IMR-90 (cell line): ENCODE data around the gene KIF18A. TPM values are rescaled to one million over a fixed set of nuclear protein-coding genes. Genes with fewer than 3 reads are reported as not detected.

Source experiments
- ATAC-seq: fragments of 200-7000 bp; cut with Tn5 transposase; 2 replicates; pipeline ENCODE4 v1.9.1; 2020; ENCODE audit warnings: low read depth, mild to moderate bottlenecking, moderate library complexity
- BruUV-seq: library from RNA; stranded (reverse); fragments of 400-500 nt; replicated peaks from 2 replicates; lab custom pipeline; 2021; lab: Mats Ljungman, UMichigan
- CTCF ChIA-PET: fragments of 300-600 bp; formaldehyde crosslinking; extraction: SDS; loops from one replicate; lab custom pipeline; 2021; ENCODE audit warnings: antibody characterized with exemption; lab: Yijun Ruan, JAX
- POLR2A ChIA-PET: fragments of 300-600 bp; sonication (Branson Sonifier 250); formaldehyde crosslinking; loops from one replicate; lab custom pipeline; 2022; ENCODE audit warnings: antibody characterized with exemption; ENCODE audit not compliant: unreplicated experiment; lab: Charles Lee
- DNase-seq: peaks from one replicate; pipeline ENCODE4 v3.0.0; 2013
- H2AFZ ChIP-seq: replicated peaks from 2 replicates; pipeline ENCODE3; 2013; ENCODE audit warnings: low read length, mild to moderate bottlenecking; ENCODE audit not compliant: poor library complexity
- H2AK5ac ChIP-seq: 2 replicates; pipeline ENCODE4 v1.6.1; 2013; ENCODE audit warnings: low read depth, low read length, inconsistent platforms
- H2AK9ac ChIP-seq: replicated peaks from 2 replicates; pipeline ENCODE3; 2013; ENCODE audit warnings: mild to moderate bottlenecking, low read depth, low read length, moderate library complexity; ENCODE audit not compliant: poor library complexity
- H2BK120ac ChIP-seq: 2 replicates; pipeline ENCODE4 v1.6.1; 2013; ENCODE audit warnings: low read depth, low read length, inconsistent platforms
- H2BK15ac ChIP-seq: 3 replicates; pipeline ENCODE4 v1.6.1; 2013; ENCODE audit warnings: low read depth, low read length, inconsistent platforms
- H2BK20ac ChIP-seq: 2 replicates; pipeline ENCODE4 v1.6.1; 2013; ENCODE audit warnings: low read depth, mild to moderate bottlenecking, inconsistent platforms, low read length, moderate library complexity
- H2BK5ac ChIP-seq: 2 replicates; pipeline ENCODE4 v1.6.1; 2013; ENCODE audit warnings: mild to moderate bottlenecking, low read depth, low read length, inconsistent platforms; ENCODE audit not compliant: poor library complexity, severe bottlenecking
- H3K14ac ChIP-seq: replicated peaks from 2 replicates; pipeline ENCODE4 v1.6.1; 2013; ENCODE audit warnings: low read depth, low read length, inconsistent platforms
- H3K18ac ChIP-seq: 2 replicates; pipeline ENCODE4 v1.6.1; 2013; ENCODE audit warnings: low read depth, low read length, control low read depth
- H3K23ac ChIP-seq: 2 replicates; pipeline ENCODE4 v1.6.1; 2013; ENCODE audit warnings: low read depth, low read length, inconsistent platforms
- H3K27ac ChIP-seq: 2 replicates; pipeline ENCODE4 v1.5.1; 2013; ENCODE audit warnings: mild to moderate bottlenecking, control low read depth, low read length; ENCODE audit not compliant: insufficient read depth
- H3K27me3 ChIP-seq: 2 replicates; pipeline ENCODE4 v1.6.1; 2013; ENCODE audit warnings: low read length; ENCODE audit not compliant: control insufficient read depth, insufficient read depth
- H3K36me3 ChIP-seq: 2 replicates; pipeline ENCODE4 v1.6.1; 2013; ENCODE audit warnings: low read length, mixed read lengths; ENCODE audit not compliant: control insufficient read depth, insufficient read depth
- H3K4ac ChIP-seq: 2 replicates; pipeline ENCODE4 v1.6.1; 2013; ENCODE audit warnings: low read depth, low read length, inconsistent platforms
- H3K4me1 ChIP-seq: 2 replicates; pipeline ENCODE4 v1.6.1; 2013; ENCODE audit warnings: low read length, mixed read lengths; ENCODE audit not compliant: control insufficient read depth, insufficient read depth
- H3K4me2 ChIP-seq: 2 replicates; pipeline ENCODE4 v1.6.1; 2013; ENCODE audit warnings: low read depth, mild to moderate bottlenecking, control low read depth, low read length, moderate library complexity
- H3K4me3 ChIP-seq: 2 replicates; pipeline ENCODE4 v1.5.1; 2013; ENCODE audit warnings: low read depth, mild to moderate bottlenecking, control low read depth, low read length, moderate library complexity; ENCODE audit not compliant: insufficient read depth
- H3K56ac ChIP-seq: 2 replicates; pipeline ENCODE4 v1.6.1; 2013; ENCODE audit warnings: low read length, inconsistent platforms; ENCODE audit not compliant: insufficient read depth; ENCODE audit errors: extremely low read depth
- H3K79me1 ChIP-seq, 2 experiments: 2 replicates each; pipeline ENCODE4 v1.6.1; 2013; ENCODE audit warnings: low read length in 2 of 2, inconsistent platforms in 1 of 2, low read depth in 1 of 2
- H3K9ac ChIP-seq: 2 replicates; pipeline ENCODE4 v1.6.1; 2013; ENCODE audit warnings: low read depth, low read length, control low read depth
- H3K9me1 ChIP-seq: 2 replicates; pipeline ENCODE4 v1.6.1; 2013; ENCODE audit warnings: low read length, inconsistent platforms; ENCODE audit not compliant: insufficient read depth
- H3K9me3 ChIP-seq: 2 replicates; pipeline ENCODE4 v1.6.1; 2013; ENCODE audit warnings: low read length; ENCODE audit not compliant: control insufficient read depth, insufficient read depth
- H4K20me1 ChIP-seq: 2 replicates; pipeline ENCODE4 v1.6.1; 2013; ENCODE audit warnings: low read length, inconsistent platforms; ENCODE audit not compliant: insufficient read depth
- H4K5ac ChIP-seq: 2 replicates; pipeline ENCODE4 v1.6.1; 2013; ENCODE audit warnings: mild to moderate bottlenecking, low read depth, low read length, control low read depth
- H4K8ac ChIP-seq, 2 experiments: 2 replicates each; pipeline ENCODE4 v1.6.1; 2013; ENCODE audit warnings: low read depth in 2 of 2, low read length in 2 of 2, control low read depth in 1 of 2, inconsistent platforms in 1 of 2
- H4K91ac ChIP-seq: 2 replicates; pipeline ENCODE4 v1.6.1; 2013; ENCODE audit warnings: low read depth, low read length, inconsistent platforms; ENCODE audit not compliant: insufficient read depth
- BHLHE40 ChIP-seq: fragments of 150-350 bp; IDR thresholded peaks from 2 replicates; pipeline ENCODE4 v1.6.1; 2016; ENCODE audit warnings: mild to moderate bottlenecking, low read depth, low read length
- CEBPB ChIP-seq: IDR thresholded peaks from 2 replicates; pipeline ENCODE4 v1.6.1; 2012; ENCODE audit warnings: low read depth, low read length, improper control_type of control experiment
- CHD1 ChIP-seq: IDR thresholded peaks from 2 replicates; pipeline ENCODE4 v1.6.1; 2012; ENCODE audit warnings: low read depth, low read length, improper control_type of control experiment
- MAFK ChIP-seq: IDR thresholded peaks from 2 replicates; pipeline ENCODE4 v1.6.1; 2012; ENCODE audit warnings: low read depth, low read length, improper control_type of control experiment
- MAZ ChIP-seq: IDR thresholded peaks from 2 replicates; pipeline ENCODE4 v1.6.1; 2012; ENCODE audit warnings: low read depth, mild to moderate bottlenecking, low read length, improper control_type of control experiment, moderate library complexity, borderline replicate concordance
- MXI1 ChIP-seq: IDR thresholded peaks from 2 replicates; pipeline ENCODE4 v1.6.1; 2012; ENCODE audit warnings: low read depth, mild to moderate bottlenecking, low read length, moderate library complexity, borderline replicate concordance
- NFE2L2 ChIP-seq: fragments of 150-350 bp; IDR thresholded peaks from 2 replicates; pipeline ENCODE4 v1.6.1; 2016; ENCODE audit warnings: low read depth, mild to moderate bottlenecking, low read length
- RAD21 ChIP-seq: IDR thresholded peaks from 2 replicates; pipeline ENCODE4 v1.6.1; 2012; ENCODE audit warnings: low read length, improper control_type of control experiment
- SMC3 ChIP-seq: fragments of 150-350 bp; IDR thresholded peaks from 2 replicates; pipeline ENCODE4 v1.6.1; 2016; ENCODE audit warnings: low read depth, mild to moderate bottlenecking, antibody characterized with exemption, low read length, moderate library complexity
- WGBS, 2 experiments: methylation state at CpG; one replicate each; pipeline versions ENCODE4 v1.1.5 to v1.1.7; 2013; ENCODE audit warnings: missing lambda C conversion rate in 2 of 2; ENCODE audit not compliant: insufficient read length in 1 of 2; ENCODE audit errors: extremely low coverage in 2 of 2; 5-methylcytosine and 5-hydroxymethylcytosine counted together
- dilution Hi-C: fragments of 300-500 bp; cut with HindIII; formaldehyde crosslinking; loops from one replicate; pipeline ENCODE4 v1.14.3; 2018; ENCODE audit warnings: low sequenced_read_pairs; ENCODE audit not compliant: unreplicated experiment
- in situ Hi-C: fragments of 300-500 bp; cut with MboI; formaldehyde crosslinking; loops from 3 replicates; pipeline ENCODE4 v1.14.3; 2019; ENCODE audit warnings: low sequenced_read_pairs, inconsistent platforms, mixed read lengths
- intact Hi-C: fragments of 100-400 bp; cut with micrococcal nuclease; formaldehyde crosslinking; loops from 2 replicates; pipeline ENCODE4 v1.10.0; 2022
- polyA plus RNA-seq, 3 experiments: library from polyadenylated mRNA; depleted of rRNA; stranded (reverse); fragments of >200 nt; gene quantifications; 2 replicates each; pipeline ENCODE4 v1.2.3, GENCODE V29; 2012; ENCODE audit warnings: low replicate concordance in 1 of 3
- total RNA-seq: library from RNA; depleted of rRNA; stranded (reverse); fragments of >200 nt; gene quantifications from 2 replicates; pipeline ENCODE4 v1.2.3, GENCODE V29; 2012
- TF ChIP-seq, protein P1 (sequence below): fragments of 150-350 bp; IDR thresholded peaks from 2 replicates; pipeline ENCODE4 v1.6.1; 2016; ENCODE audit warnings: low read depth, mild to moderate bottlenecking, low read length, moderate library complexity, borderline replicate concordance
- TF ChIP-seq, protein P2 (sequence below): conservative IDR thresholded peaks from 2 replicates; pipeline ENCODE4 v1.5.1; 2012; ENCODE audit warnings: mild to moderate bottlenecking, low read depth, low read length, improper control_type of control experiment

Gene KIF18A
- total and polyA plus RNA-seq, 2 of the 4 experiments (the other 2 are of a cell fraction) = 8.9 to 24.4 TPM

DNA sequence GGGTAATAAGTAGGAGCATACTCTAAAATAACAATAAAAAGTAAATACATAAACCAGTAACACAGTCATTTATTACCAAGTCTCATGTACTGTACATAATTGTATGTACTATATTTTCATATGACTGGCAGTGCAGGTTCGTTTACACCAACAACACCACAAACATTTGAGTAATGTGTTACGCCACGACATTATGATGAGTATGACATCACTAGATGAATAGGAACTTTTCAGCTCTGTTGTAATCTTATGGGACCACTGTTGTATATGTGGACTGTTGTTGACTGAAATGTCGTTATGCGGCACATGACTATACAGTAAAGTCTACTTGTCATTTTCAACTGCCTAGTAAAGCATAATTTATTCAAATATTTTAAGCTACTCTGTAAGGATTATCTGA, 18.6 kb downstream of the KIF18A start:
- Histone ChIP-seq H4K91ac (peak overlapping the region; percentile 79), H3K79me1 (peaks cover 22 to 37% of the 10 kb centered on the region in 2 experiments), H3K18ac (peak overlapping the region; percentile 87), H2BK120ac (peak overlapping the region; percentile 93), H3K23ac (peak overlapping the region; percentile 11; the same call in 1 of the 2 replicates), H4K5ac (peak overlapping the region; percentile 89), H3K56ac (peak overlapping the region; percentile 63), H2AFZ (no peak overlapping the region), H4K8ac (peak overlapping the region; percentile 73 to 88), H2BK5ac (peak overlapping the region; percentile 97), H2BK15ac (peak overlapping the region; percentile 93; the same call in 2 of the 3 replicates), H3K36me3 (peaks cover 4% of the 10 kb centered on the region; the same call in 1 of the 2 replicates), H3K14ac (peak overlapping the region; percentile 66), H3K9ac (no peak overlapping the region), H3K4me1 (peaks cover 3% of the 10 kb centered on the region; the same call in 1 of the 2 replicates), H4K20me1 (no peaks in the 10 kb centered on the region), H2AK5ac (peak overlapping the region; percentile 80; the same call in 1 of the 2 replicates), H3K27ac (peak overlapping the region; percentile 62), H3K9me3 (no peaks in the 10 kb centered on the region), H3K4me3 (no peak overlapping the region), H3K4me2 (no peak overlapping the region), H3K4ac (peak overlapping the region; percentile 61; the same call in 1 of the 2 replicates), H3K9me1 (no peaks in the 10 kb centered on the region), H2AK9ac (no peak overlapping the region), H2BK20ac (peak overlapping the region; percentile 87), H3K27me3 (no peaks in the 10 kb centered on the region)
- dilution Hi-C loops = no loop called here
- WGBS, 2 experiments = no CpG with 5 or more reads among the region's 5 CpGs
- CTCF ChIA-PET = no interaction called here
- ATAC-seq (peak; percentile 9), DNase-seq (peak; percentile 45)
- in situ Hi-C loops = no loop called here
- TF ChIP-seq, protein P1, sequence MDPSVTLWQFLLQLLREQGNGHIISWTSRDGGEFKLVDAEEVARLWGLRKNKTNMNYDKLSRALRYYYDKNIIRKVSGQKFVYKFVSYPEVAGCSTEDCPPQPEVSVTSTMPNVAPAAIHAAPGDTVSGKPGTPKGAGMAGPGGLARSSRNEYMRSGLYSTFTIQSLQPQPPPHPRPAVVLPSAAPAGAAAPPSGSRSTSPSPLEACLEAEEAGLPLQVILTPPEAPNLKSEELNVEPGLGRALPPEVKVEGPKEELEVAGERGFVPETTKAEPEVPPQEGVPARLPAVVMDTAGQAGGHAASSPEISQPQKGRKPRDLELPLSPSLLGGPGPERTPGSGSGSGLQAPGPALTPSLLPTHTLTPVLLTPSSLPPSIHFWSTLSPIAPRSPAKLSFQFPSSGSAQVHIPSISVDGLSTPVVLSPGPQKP = no peak
- TF ChIP-seq BHLHE40 (no peak), CEBPB (no peak), MAFK (no peak), CHD1 (no peak), RAD21 (no peak), SMC3 (no peak), MAZ (no peak), MXI1 (no peak), NFE2L2 (no peak)
- TF ChIP-seq, protein P2, sequence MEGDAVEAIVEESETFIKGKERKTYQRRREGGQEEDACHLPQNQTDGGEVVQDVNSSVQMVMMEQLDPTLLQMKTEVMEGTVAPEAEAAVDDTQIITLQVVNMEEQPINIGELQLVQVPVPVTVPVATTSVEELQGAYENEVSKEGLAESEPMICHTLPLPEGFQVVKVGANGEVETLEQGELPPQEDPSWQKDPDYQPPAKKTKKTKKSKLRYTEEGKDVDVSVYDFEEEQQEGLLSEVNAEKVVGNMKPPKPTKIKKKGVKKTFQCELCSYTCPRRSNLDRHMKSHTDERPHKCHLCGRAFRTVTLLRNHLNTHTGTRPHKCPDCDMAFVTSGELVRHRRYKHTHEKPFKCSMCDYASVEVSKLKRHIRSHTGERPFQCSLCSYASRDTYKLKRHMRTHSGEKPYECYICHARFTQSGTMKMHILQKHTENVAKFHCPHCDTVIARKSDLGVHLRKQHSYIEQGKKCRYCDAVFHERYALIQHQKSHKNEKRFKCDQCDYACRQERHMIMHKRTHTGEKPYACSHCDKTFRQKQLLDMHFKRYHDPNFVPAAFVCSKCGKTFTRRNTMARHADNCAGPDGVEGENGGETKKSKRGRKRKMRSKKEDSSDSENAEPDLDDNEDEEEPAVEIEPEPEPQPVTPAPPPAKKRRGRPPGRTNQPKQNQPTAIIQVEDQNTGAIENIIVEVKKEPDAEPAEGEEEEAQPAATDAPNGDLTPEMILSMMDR = no peak
- POLR2A ChIA-PET = interaction anchor here (0.6 to 1.8 kb wide), 2 partner anchors 391 to 393 kb away, joined by 3 to 4 read pairs; no protein-coding TSS in a partner anchor
- no TSS peak for BruUV-seq
- intact Hi-C loops = no loop called here
